HG03060 (cell line): Measurements from ENCODE around the gene NEUROD4.
A peak's percentile ranks its signal among the peaks of the same experiment; 100 is the strongest.
"Not testable (repeated sequence)": the region's sequence is repeated elsewhere in the genome, so short reads cannot be mapped to it uniquely, and the experiment has no call there.

Source experiments
- ATAC-seq: cut with Tn5 transposase; IDR thresholded peaks from one replicate; pipeline ENCODE4 v1.9.1; 2021; ENCODE audit warnings: low read depth, moderate number of reproducible peaks; ENCODE audit not compliant: unreplicated experiment

The NEUROD4 gene

GRCh38 chr12:55019784-55020183 lies at the start of gene NEUROD4:
NEUROD4 (plus strand) TSS chr12:55019974; CDS start chr12:55026440, 6,466 bp downstream.
- no peak for ATAC-seq

GRCh38 chr12:54970741-54971140 lies 49.0 kb upstream of the NEUROD4 start:
- ATAC-seq = no peak

GRCh38 chr12:54973556-54973955 lies 46.2 kb upstream of the NEUROD4 start:
- no peak for ATAC-seq

- ATAC-seq = no peak
Measured at GRCh38 chr12:54974279-54974678, 45.5 kb upstream of the NEUROD4 start.

- ATAC-seq = no peak
Measured at GRCh38 chr12:54975272-54975671, 44.5 kb upstream of the NEUROD4 start.

- ATAC-seq = no peak
Measured at GRCh38 chr12:54975875-54976274, 43.9 kb upstream of the NEUROD4 start.

- ATAC-seq = no peak
Measured at GRCh38 chr12:54977155-54977554, 42.6 kb upstream of the NEUROD4 start.

- ATAC-seq = no peak
Measured at GRCh38 chr12:54977857-54978256, 41.9 kb upstream of the NEUROD4 start.

GRCh38 chr12:54980341-54980740 lies 39.4 kb upstream of the NEUROD4 start:
- no peak for ATAC-seq

GRCh38 chr12:54981796-54982195 lies 38.0 kb upstream of the NEUROD4 start:
- no peak for ATAC-seq

- ATAC-seq = no peak
Measured at GRCh38 chr12:54983536-54984101, 36.2 kb upstream of the NEUROD4 start.

- peak; percentile 90 for ATAC-seq
Measured at GRCh38 chr12:54984658-54985376, 35.0 kb upstream of the NEUROD4 start, which contains the start of gene TESPA1. TESPA1 (minus strand) TSS chr12:54984762; CDS start chr12:54974562, 10,200 bp downstream.

GRCh38 chr12:54986773-54987172 lies 33.0 kb upstream of the NEUROD4 start:
- not testable (repeated sequence) for ATAC-seq

GRCh38 chr12:54987611-54988231 lies 32.1 kb upstream of the NEUROD4 start:
- ATAC-seq = no peak

GRCh38 chr12:54988402-54989054 lies 31.2 kb upstream of the NEUROD4 start:
- ATAC-seq = no peak

GRCh38 chr12:54989829-54990228 lies 29.9 kb upstream of the NEUROD4 start:
- ATAC-seq = no peak

GRCh38 chr12:54991161-54991990 lies 28.4 kb upstream of the NEUROD4 start:
- ATAC-seq = peak; percentile 52

- peak; percentile 17 for ATAC-seq
Measured at GRCh38 chr12:54991991-54992375, 27.8 kb upstream of the NEUROD4 start.

- peak; percentile 35 for ATAC-seq
Measured at GRCh38 chr12:54993181-54993835, 26.5 kb upstream of the NEUROD4 start.

GRCh38 chr12:54996205-54996604 lies 23.6 kb upstream of the NEUROD4 start:
- ATAC-seq = no peak
